ENCODE results near the gene KRTAP1-4. TPM values are rescaled to one million over a fixed set of nuclear protein-coding genes. Genes with fewer than 3 reads are reported as not detected.
"Not testable (repeated sequence)": the region's sequence is repeated elsewhere in the genome, so short reads cannot be mapped to it uniquely, and the experiment has no call there.

The KRTAP1-4 gene
- total RNA-seq, 4 donors from 2014 or later, result not detected

GRCh38 chr17:41037853-41038350 lies 7.9 kb upstream of the KRTAP1-4 start:
- no peaks in the 10 kb centered on the region for H3K9me3 ChIP-seq
- no peak overlapping the region for H3K4me3 ChIP-seq
- TF ChIP-seq CTCF (IDR thresholded peaks at IDR 0.05 in 4 of 5, conservative IDR thresholded peaks at IDR 0.05 in 1 of 5) (no peak), POLR2A (IDR thresholded peaks at IDR 0.05) (no peak)
- no peak for ATAC-seq
- no peaks in the 10 kb centered on the region for H3K4me1 ChIP-seq
- DNase-seq, result no peak
- in situ Hi-C loops (cut with MboI; ENCODE audit: low sequenced_read_pairs in 4 of 4), result no loop called here
- H3K27ac ChIP-seq, result no peak overlapping the region
- peaks cover 3 to 16% (median 4%) of the 10 kb centered on the region in 3 donors for H3K27me3 ChIP-seq
- no peaks in the 10 kb centered on the region for H3K36me3 ChIP-seq
- intact Hi-C loops (cut with DNase I; ENCODE audit: low total_unique reads), result no loop called here

GRCh38 chr17:41034346-41034935 lies 4.4 kb upstream of the KRTAP1-4 start, which contains the start of gene KRTAP1-3:
Gene KRTAP1-3 (minus strand): TSS chr17:41034874. CDS start chr17:41034821, 53 bp downstream.
- H3K27me3 ChIP-seq, result peaks cover 4 to 24% (median 9%) of the 10 kb centered on the region in 3 donors
- not testable (repeated sequence) for DNase-seq, ATAC-seq

GRCh38 chr17:41026715-41027471 lies 3.1 kb downstream of the KRTAP1-4 start, which contains the start of gene KRTAP1-5:
Gene KRTAP1-5 (minus strand): TSS chr17:41027208. CDS start chr17:41027155, 53 bp downstream.
- no peaks in the 10 kb centered on the region for H3K36me3 ChIP-seq
- H3K27ac ChIP-seq, result no peak within 1 kb of the TSS
- H3K4me1 ChIP-seq, result no peaks in the 10 kb centered on the region
- H3K4me3 ChIP-seq, result no peak within 1 kb of the TSS
- ATAC-seq (no peak), DNase-seq (no peak)
- TF ChIP-seq CTCF (IDR thresholded peaks at IDR 0.05 in 4 of 5, conservative IDR thresholded peaks at IDR 0.05 in 1 of 5), result no peak
- peaks cover 15 to 27% (median 15%) of the 10 kb centered on the region in 3 donors for H3K27me3 ChIP-seq
- in situ Hi-C loops (cut with MboI; ENCODE audit: low sequenced_read_pairs in 4 of 4) (no loop called here), intact Hi-C loops (cut with DNase I; ENCODE audit: low total_unique reads) (no loop called here)
- no peaks in the 10 kb centered on the region for H3K9me3 ChIP-seq

More at GRCh38 chr17:41034346-41034935, 4.4 kb upstream of the KRTAP1-4 start, which contains the start of gene KRTAP1-3:
- H3K36me3 ChIP-seq; intact Hi-C loops (cut with DNase I; ENCODE audit: low total_unique reads); H3K27ac ChIP-seq; H3K4me1 ChIP-seq; in situ Hi-C loops (cut with MboI; ENCODE audit: low sequenced_read_pairs in 4 of 4); H3K4me3 ChIP-seq; H3K9me3 ChIP-seq: not testable (repeated sequence)

- in situ Hi-C loops (cut with MboI; ENCODE audit: low sequenced_read_pairs in 4 of 4) (no loop called here), intact Hi-C loops (cut with DNase I; ENCODE audit: low total_unique reads) (no loop called here)
These were observed 5.3 kb downstream of the KRTAP1-4 start for GRCh38 chr17:41024697-41025096.

More at GRCh38 chr17:41024697-41025096, 5.3 kb downstream of the KRTAP1-4 start:
- no peak for TF ChIP-seq POLR2A (IDR thresholded peaks at IDR 0.05)
- TF ChIP-seq CTCF (IDR thresholded peaks at IDR 0.05 in 4 of 5, conservative IDR thresholded peaks at IDR 0.05 in 1 of 5), result no peak
- Histone ChIP-seq H3K27me3 (peaks cover 10 to 16% (median 13%) of the 10 kb centered on the region in 3 donors), H3K4me1 (no peaks in the 10 kb centered on the region), H3K27ac (no peak overlapping the region), H3K4me3 (no peak overlapping the region), H3K36me3 (no peaks in the 10 kb centered on the region), H3K9me3 (no peaks in the 10 kb centered on the region)
- no peak for ATAC-seq
- DNase-seq, result no peak

Data from gastrocnemius medialis (tissue), 4 donors.